Epithelial cell of proximal tubule (primary cell): ENCODE results near the gene FRYL. TPM values are rescaled to one million over a fixed set of nuclear protein-coding genes. Genes with fewer than 3 reads are reported as not detected.

Source experiments
- DNase-seq: peaks from one replicate; pipeline ENCODE4 v3.0.0-alpha.2; 2011; ENCODE audit warnings: low read depth
- H3K4me3 ChIP-seq: 2 replicates; pipeline ENCODE4 v1.5.1; 2011; ENCODE audit warnings: low read depth, mild to moderate bottlenecking, low read length
- CTCF ChIP-seq: conservative IDR thresholded peaks from 2 replicates; pipeline ENCODE4 v1.5.1; 2012; ENCODE audit warnings: low read depth, mild to moderate bottlenecking, low read length
- total RNA-seq: library from RNA; depleted of rRNA; stranded (reverse); fragments of >200 nt; gene quantifications from 2 replicates; pipeline ENCODE4 v1.2.3, GENCODE V29; 2015

Gene FRYL
- total RNA-seq, 1 donor from 2014 or later = 22.5 TPM

- no peak for TF ChIP-seq CTCF
- no peak for DNase-seq
- H3K4me3 ChIP-seq = no peak overlapping the region
Observed at GRCh38 chr4:48484494-48485168, 295.4 kb downstream of the FRYL start.

- no peak overlapping the region for H3K4me3 ChIP-seq
- no peak for DNase-seq
- no peak for TF ChIP-seq CTCF
Observed at GRCh38 chr4:48483777-48484493, 296.1 kb downstream of the FRYL start.

GRCh38 chr4:48483006-48483776 is 296.9 kb downstream of the FRYL start, which contains the start of gene SLC10A4:
Gene SLC10A4 (plus strand): TSS chr4:48483343. CDS start chr4:48483562, 219 bp downstream.
- no peak for DNase-seq
- TF ChIP-seq CTCF = no peak
- no peak within 1 kb of the TSS for H3K4me3 ChIP-seq

- H3K4me3 ChIP-seq = no peak overlapping the region
- DNase-seq = no peak
- no peak for TF ChIP-seq CTCF
Observed at GRCh38 chr4:48481581-48481980, 298.5 kb downstream of the FRYL start.

- no peak for TF ChIP-seq CTCF
- no peak overlapping the region for H3K4me3 ChIP-seq
- DNase-seq = no peak
Observed at GRCh38 chr4:48478273-48478672, 301.8 kb downstream of the FRYL start.

GRCh38 chr4:48475770-48476169 is 304.3 kb downstream of the FRYL start:
- no peak overlapping the region for H3K4me3 ChIP-seq
- TF ChIP-seq CTCF = no peak
- no peak for DNase-seq
